Neuron (in vitro differentiated cells): ENCODE data around the gene POM121L12.

Experiments used
- H2AFZ ChIP-seq: one replicate; pipeline ENCODE4 v1.6.1; 2013; ENCODE audit warnings: low read depth, mild to moderate bottlenecking, inconsistent platforms, low read length, moderate library complexity
- H3K27me3 ChIP-seq: one replicate; pipeline ENCODE4 v1.6.1; 2013; ENCODE audit warnings: low read length; ENCODE audit not compliant: insufficient read depth
- H3K36me3 ChIP-seq: one replicate; pipeline ENCODE4 v1.6.1; 2013; ENCODE audit warnings: low read length; ENCODE audit not compliant: insufficient read depth
- H3K4me1 ChIP-seq: one replicate; pipeline ENCODE4 v1.6.1; 2013; ENCODE audit warnings: low read length; ENCODE audit not compliant: insufficient read depth
- H3K4me3 ChIP-seq: 2 replicates; pipeline ENCODE4 v1.5.1; 2013; ENCODE audit warnings: mild to moderate bottlenecking, low read length, moderate library complexity
- H3K9me3 ChIP-seq: one replicate; pipeline ENCODE4 v1.6.1; 2013; ENCODE audit warnings: low read length

The POM121L12 gene

GRCh38 chr7:53060066-53060465 is 24.6 kb downstream of the POM121L12 start:
- no peaks in the 10 kb centered on the region for H3K27me3 ChIP-seq
- H3K4me3 ChIP-seq, result no peak overlapping the region
- H3K9me3 ChIP-seq, result peaks cover 2% of the 10 kb centered on the region
- no peak overlapping the region for H2AFZ ChIP-seq
- H3K36me3 ChIP-seq, result no peaks in the 10 kb centered on the region
- H3K4me1 ChIP-seq, result no peaks in the 10 kb centered on the region

- Histone ChIP-seq H2AFZ (no peak overlapping the region), H3K36me3 (no peaks in the 10 kb centered on the region), H3K4me3 (no peak overlapping the region), H3K4me1 (no peaks in the 10 kb centered on the region), H3K9me3 (peaks cover 2% of the 10 kb centered on the region), H3K27me3 (no peaks in the 10 kb centered on the region)
Observed at GRCh38 chr7:53062796-53063195, 27.4 kb downstream of the POM121L12 start.

GRCh38 chr7:53068673-53069072 is 33.2 kb downstream of the POM121L12 start:
- no peak overlapping the region for H3K4me3 ChIP-seq
- H3K9me3 ChIP-seq, result no peaks in the 10 kb centered on the region
- H2AFZ ChIP-seq, result no peak overlapping the region
- no peaks in the 10 kb centered on the region for H3K27me3 ChIP-seq
- no peaks in the 10 kb centered on the region for H3K4me1 ChIP-seq
- H3K36me3 ChIP-seq, result no peaks in the 10 kb centered on the region

- Histone ChIP-seq H3K4me3 (no peak overlapping the region), H3K9me3 (no peaks in the 10 kb centered on the region), H3K4me1 (no peaks in the 10 kb centered on the region), H3K36me3 (no peaks in the 10 kb centered on the region), H2AFZ (no peak overlapping the region), H3K27me3 (no peaks in the 10 kb centered on the region)
Observed at GRCh38 chr7:53070883-53071282, 35.5 kb downstream of the POM121L12 start.
